Neural crest cell (in vitro differentiated cells): ENCODE measurements around the gene AADACL2. TPM values are rescaled to one million over a fixed set of nuclear protein-coding genes. Genes with fewer than 3 reads are reported as not detected.

Experiments
- DNase-seq: peaks from one replicate; pipeline ENCODE4 v3.0.0; 2021; ENCODE audit warnings: low read depth, mixed read lengths, low spot score
- H3K27ac Mint-ChIP-seq: one replicate; pipeline ENCODE4 v1.8.0; 2021; ENCODE audit warnings: mild to moderate bottlenecking, mixed read lengths; ENCODE audit not compliant: unreplicated experiment
- H3K27me3 Mint-ChIP-seq: 2 replicates; pipeline ENCODE4 v1.8.0; 2021; ENCODE audit warnings: low read depth, mild to moderate bottlenecking, mixed read lengths
- H3K36me3 Mint-ChIP-seq: 2 replicates; pipeline ENCODE4 v1.8.0; 2021; ENCODE audit warnings: low read depth, mild to moderate bottlenecking, mixed read lengths
- H3K4me1 Mint-ChIP-seq: 2 replicates; pipeline ENCODE4 v1.8.0; 2021; ENCODE audit warnings: mixed read lengths
- H3K4me3 Mint-ChIP-seq: one replicate; pipeline ENCODE4 v1.8.0; 2021; ENCODE audit warnings: mild to moderate bottlenecking, mixed read lengths
- H3K9me3 Mint-ChIP-seq: 2 replicates; pipeline ENCODE4 v1.8.0; 2021; ENCODE audit warnings: mixed read lengths
- CTCF ChIP-seq: fragments of 200-600 bp; sonication (generic); conservative IDR thresholded peaks from 2 replicates; pipeline ENCODE4 v1.5.0; 2021; ENCODE audit warnings: antibody characterized with exemption, mild to moderate bottlenecking
- total RNA-seq: library from RNA; stranded (reverse); gene quantifications from 2 replicates; pipeline ENCODE4 v1.2.1, GENCODE V29; 2021

AADACL2 gene
- total RNA-seq, 1 donor from 2014 or later, result not detected

GRCh38 chr3:151765685-151766084 lies 32.0 kb downstream of the AADACL2 start:
- DNase-seq, result no peak
- TF ChIP-seq CTCF, result no peak
- H3K9me3 Mint-ChIP-seq, result no peaks in the 10 kb centered on the region
- H3K36me3 Mint-ChIP-seq, result no peaks in the 10 kb centered on the region
- no peaks in the 10 kb centered on the region for H3K27me3 Mint-ChIP-seq
- H3K27ac Mint-ChIP-seq, result no peak overlapping the region
- peaks cover 7% of the 10 kb centered on the region for H3K4me1 Mint-ChIP-seq
- no peak overlapping the region for H3K4me3 Mint-ChIP-seq

GRCh38 chr3:151766454-151766853 lies 32.7 kb downstream of the AADACL2 start:
- Mint-ChIP-seq H3K36me3 (no peaks in the 10 kb centered on the region), H3K27ac (no peak overlapping the region), H3K4me1 (peaks cover 11% of the 10 kb centered on the region), H3K9me3 (no peaks in the 10 kb centered on the region), H3K4me3 (no peak overlapping the region), H3K27me3 (no peaks in the 10 kb centered on the region)
- no peak for DNase-seq
- no peak for TF ChIP-seq CTCF

GRCh38 chr3:151768393-151768930 lies 34.7 kb downstream of the AADACL2 start:
- no peaks in the 10 kb centered on the region for H3K9me3 Mint-ChIP-seq
- H3K27ac Mint-ChIP-seq, result no peak overlapping the region
- H3K36me3 Mint-ChIP-seq, result no peaks in the 10 kb centered on the region
- no peak for TF ChIP-seq CTCF
- no peaks in the 10 kb centered on the region for H3K27me3 Mint-ChIP-seq
- DNase-seq, result no peak
- H3K4me1 Mint-ChIP-seq, result peaks cover 11% of the 10 kb centered on the region
- no peak overlapping the region for H3K4me3 Mint-ChIP-seq

GRCh38 chr3:151769175-151769574 lies 35.4 kb downstream of the AADACL2 start:
- DNase-seq, result no peak
- H3K4me1 Mint-ChIP-seq, result peaks cover 11% of the 10 kb centered on the region
- no peaks in the 10 kb centered on the region for H3K27me3 Mint-ChIP-seq
- no peaks in the 10 kb centered on the region for H3K9me3 Mint-ChIP-seq
- no peak overlapping the region for H3K4me3 Mint-ChIP-seq
- no peak for TF ChIP-seq CTCF
- no peaks in the 10 kb centered on the region for H3K36me3 Mint-ChIP-seq
- no peak overlapping the region for H3K27ac Mint-ChIP-seq

GRCh38 chr3:151770956-151771355 lies 37.2 kb downstream of the AADACL2 start:
- no peak overlapping the region for H3K27ac Mint-ChIP-seq
- H3K36me3 Mint-ChIP-seq, result no peaks in the 10 kb centered on the region
- no peak for TF ChIP-seq CTCF
- H3K4me1 Mint-ChIP-seq, result peaks cover 11% of the 10 kb centered on the region
- no peak overlapping the region for H3K4me3 Mint-ChIP-seq
- no peak for DNase-seq
- H3K27me3 Mint-ChIP-seq, result no peaks in the 10 kb centered on the region
- H3K9me3 Mint-ChIP-seq, result no peaks in the 10 kb centered on the region
